GM18505 (cell line): ENCODE results near the gene BAX.

ENCODE experiments used
- ATAC-seq: cut with Tn5 transposase; IDR thresholded peaks from one replicate; pipeline ENCODE4 v1.9.1; 2021; ENCODE audit not compliant: unreplicated experiment
- POLR2A ChIP-seq: IDR thresholded peaks from 4 replicates; pipeline ENCODE4 v1.6.1; 2011; ENCODE audit warnings: borderline replicate concordance; ENCODE audit not compliant: insufficient read depth, insufficient read length; ENCODE audit errors: extremely low read depth

BAX gene

GRCh38 chr19:48943081-48943480 is 11.6 kb upstream of the BAX start:
- no peak for ATAC-seq
- no peak for TF ChIP-seq POLR2A

- TF ChIP-seq POLR2A: no peak
Observed at GRCh38 chr19:48945415-48945814, 9.3 kb upstream of the BAX start.

GRCh38 chr19:48945817-48946216 is 8.9 kb upstream of the BAX start:
- ATAC-seq: no peak
- no peak for TF ChIP-seq POLR2A

More at GRCh38 chr19:48945415-48945814, 9.3 kb upstream of the BAX start:
- no peak for ATAC-seq

GRCh38 chr19:48946463-48947257 is 8.0 kb upstream of the BAX start:
- ATAC-seq: no peak
- no peak for TF ChIP-seq POLR2A

- ATAC-seq: no peak
- TF ChIP-seq POLR2A: no peak
Observed at GRCh38 chr19:48947258-48947542, 7.5 kb upstream of the BAX start.

- no peak for TF ChIP-seq POLR2A
- no peak for ATAC-seq
Observed at GRCh38 chr19:48950159-48950558, 4.5 kb upstream of the BAX start.

GRCh38 chr19:48950830-48951519 is 3.7 kb upstream of the BAX start:
- no peak for TF ChIP-seq POLR2A
- no peak for ATAC-seq

GRCh38 chr19:48953141-48953540 is 1.5 kb upstream of the BAX start:
- no peak for ATAC-seq
- no peak for TF ChIP-seq POLR2A

GRCh38 chr19:48953990-48954594 is 583 bp upstream of the BAX start:
- no peak for ATAC-seq
- no peak for TF ChIP-seq POLR2A

- no peak for ATAC-seq
- no peak for TF ChIP-seq POLR2A
Observed at GRCh38 chr19:48955308-48955958, 758 bp downstream of the BAX start.

- ATAC-seq: no peak
- TF ChIP-seq POLR2A: no peak
Observed at GRCh38 chr19:48958006-48958405, 3.3 kb downstream of the BAX start.

- no peak for TF ChIP-seq POLR2A
- no peak for ATAC-seq
Observed at GRCh38 chr19:48959341-48960239, 4.9 kb downstream of the BAX start.
